ENCODE data around the gene TNIP2. TPM values are rescaled to one million over a fixed set of nuclear protein-coding genes. Genes with fewer than 3 reads are reported as not detected.

The TNIP2 gene
- total RNA-seq, 1 experiment from 2014 or later: 35.8 TPM

- POLR2A ChIA-PET: no interaction called here
- no TSS peak for BruUV-seq (replicated peaks)
- H3K4me1 Mint-ChIP-seq (ENCODE audit: low read depth, unreplicated experiment): peaks cover 7% of the 10 kb centered on the region
- H3K27ac Mint-ChIP-seq (ENCODE audit: unreplicated experiment): peak overlapping the region; percentile 63
- Histone ChIP-seq H3K4me1 (peaks cover 17% of the 10 kb centered on the region), H3K27me3 (replicated peaks; ENCODE audit: control insufficient read depth, insufficient read depth, low read length) (no peaks in the 10 kb centered on the region), H3K4me3 (ENCODE audit: low read depth, low read length) (no peak overlapping the region), H3K36me3 (ENCODE audit: control insufficient read depth, insufficient read depth, low read length) (no peaks in the 10 kb centered on the region), H3K9me3 (no peaks in the 10 kb centered on the region)
- intact Hi-C loops (cut with micrococcal nuclease; ENCODE audit: unreplicated experiment): no loop called here
- no peaks in the 10 kb centered on the region for H3K36me3 Mint-ChIP-seq (ENCODE audit: insufficient read depth, unreplicated experiment)
- CTCF ChIA-PET: no interaction called here
- H3K4me3 Mint-ChIP-seq (ENCODE audit: unreplicated experiment): no peak overlapping the region
- no peak for DNase-seq
- TF ChIP-seq, protein P1, sequence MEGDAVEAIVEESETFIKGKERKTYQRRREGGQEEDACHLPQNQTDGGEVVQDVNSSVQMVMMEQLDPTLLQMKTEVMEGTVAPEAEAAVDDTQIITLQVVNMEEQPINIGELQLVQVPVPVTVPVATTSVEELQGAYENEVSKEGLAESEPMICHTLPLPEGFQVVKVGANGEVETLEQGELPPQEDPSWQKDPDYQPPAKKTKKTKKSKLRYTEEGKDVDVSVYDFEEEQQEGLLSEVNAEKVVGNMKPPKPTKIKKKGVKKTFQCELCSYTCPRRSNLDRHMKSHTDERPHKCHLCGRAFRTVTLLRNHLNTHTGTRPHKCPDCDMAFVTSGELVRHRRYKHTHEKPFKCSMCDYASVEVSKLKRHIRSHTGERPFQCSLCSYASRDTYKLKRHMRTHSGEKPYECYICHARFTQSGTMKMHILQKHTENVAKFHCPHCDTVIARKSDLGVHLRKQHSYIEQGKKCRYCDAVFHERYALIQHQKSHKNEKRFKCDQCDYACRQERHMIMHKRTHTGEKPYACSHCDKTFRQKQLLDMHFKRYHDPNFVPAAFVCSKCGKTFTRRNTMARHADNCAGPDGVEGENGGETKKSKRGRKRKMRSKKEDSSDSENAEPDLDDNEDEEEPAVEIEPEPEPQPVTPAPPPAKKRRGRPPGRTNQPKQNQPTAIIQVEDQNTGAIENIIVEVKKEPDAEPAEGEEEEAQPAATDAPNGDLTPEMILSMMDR (IDR thresholded peaks at IDR 0.05; ENCODE audit: insufficient read depth in 1 of 2, low read depth in 1 of 2, low read length in 1 of 2, severe bottlenecking in 1 of 2, unreplicated experiment in 1 of 2): no peak
- H3K27me3 Mint-ChIP-seq (ENCODE audit: insufficient read depth, unreplicated experiment): no peaks in the 10 kb centered on the region
- H3K9me3 Mint-ChIP-seq (ENCODE audit: unreplicated experiment): peaks cover 6% of the 10 kb centered on the region
These were observed 5.9 kb upstream of the TNIP2 start for GRCh38 chr4:2762048-2762447.

DNA sequence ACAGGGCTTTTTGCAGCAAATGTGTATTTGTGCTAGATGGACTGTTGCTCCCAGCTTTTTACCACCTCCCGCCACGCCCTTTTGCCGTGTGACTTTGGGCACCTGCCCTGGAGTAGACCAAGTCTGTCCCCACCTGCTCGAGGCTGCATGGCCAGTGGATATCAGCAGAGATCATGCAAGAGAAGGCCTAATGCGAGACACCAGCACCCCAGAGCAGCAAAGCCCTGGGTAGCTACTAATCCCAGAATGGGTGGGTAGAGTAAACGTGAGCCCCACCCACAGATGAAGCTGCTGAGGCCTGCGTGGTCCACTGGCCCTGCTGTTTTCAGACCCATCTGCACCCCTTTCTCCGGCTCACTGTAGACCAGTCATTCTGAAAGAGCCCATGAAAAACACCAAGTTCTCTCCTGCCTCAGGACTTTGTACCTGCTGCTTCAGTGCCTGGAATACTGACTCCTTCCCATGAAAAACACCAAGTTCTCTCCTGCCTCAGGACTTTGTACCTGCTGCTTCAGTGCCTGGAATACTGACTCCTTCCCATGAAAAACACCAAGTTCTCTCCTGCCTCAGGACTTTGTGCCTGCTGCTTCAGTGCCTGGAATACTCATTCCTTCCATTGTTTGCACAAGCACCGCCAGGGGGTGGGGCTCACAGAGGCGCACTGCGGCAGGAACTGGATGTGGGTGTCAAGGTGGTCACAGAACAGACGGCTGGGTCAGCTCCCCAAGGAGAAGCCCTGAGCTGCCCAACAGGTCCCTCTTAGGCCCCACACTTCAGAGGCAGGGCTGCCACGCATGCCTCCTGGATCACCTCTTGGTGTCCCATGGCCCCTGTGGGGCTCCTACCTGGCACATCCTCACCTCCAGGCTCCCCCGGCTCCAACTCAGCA is 5.1 kb upstream of the TNIP2 start:
- ChIA-PET POLR2A (no interaction called here), CTCF (no interaction called here)
- no peak overlapping the region for H3K4me3 Mint-ChIP-seq (ENCODE audit: unreplicated experiment)
- intact Hi-C loops (cut with micrococcal nuclease; ENCODE audit: unreplicated experiment): no loop called here
- no peaks in the 10 kb centered on the region for H3K9me3 Mint-ChIP-seq (ENCODE audit: unreplicated experiment)
- H3K27me3 Mint-ChIP-seq (ENCODE audit: insufficient read depth, unreplicated experiment): no peaks in the 10 kb centered on the region
- BruUV-seq (replicated peaks): no TSS peak
- TF ChIP-seq, protein P1 (IDR thresholded peaks at IDR 0.05; ENCODE audit: insufficient read depth in 1 of 2, low read depth in 1 of 2, low read length in 1 of 2, severe bottlenecking in 1 of 2, unreplicated experiment in 1 of 2): peak in 1 of 2 experiments; percentile 10
- Histone ChIP-seq H3K4me3 (ENCODE audit: low read depth, low read length) (no peak overlapping the region), H3K36me3 (ENCODE audit: control insufficient read depth, insufficient read depth, low read length) (no peaks in the 10 kb centered on the region), H3K9me3 (no peaks in the 10 kb centered on the region), H3K27me3 (replicated peaks; ENCODE audit: control insufficient read depth, insufficient read depth, low read length) (no peaks in the 10 kb centered on the region), H3K4me1 (peaks cover 22% of the 10 kb centered on the region)
- DNase-seq: peak; percentile 42 to 79
- peak overlapping the region; percentile 63 for H3K27ac Mint-ChIP-seq (ENCODE audit: unreplicated experiment)
- no peaks in the 10 kb centered on the region for H3K36me3 Mint-ChIP-seq (ENCODE audit: insufficient read depth, unreplicated experiment)
- peaks cover 7% of the 10 kb centered on the region for H3K4me1 Mint-ChIP-seq (ENCODE audit: low read depth, unreplicated experiment)

DNA sequence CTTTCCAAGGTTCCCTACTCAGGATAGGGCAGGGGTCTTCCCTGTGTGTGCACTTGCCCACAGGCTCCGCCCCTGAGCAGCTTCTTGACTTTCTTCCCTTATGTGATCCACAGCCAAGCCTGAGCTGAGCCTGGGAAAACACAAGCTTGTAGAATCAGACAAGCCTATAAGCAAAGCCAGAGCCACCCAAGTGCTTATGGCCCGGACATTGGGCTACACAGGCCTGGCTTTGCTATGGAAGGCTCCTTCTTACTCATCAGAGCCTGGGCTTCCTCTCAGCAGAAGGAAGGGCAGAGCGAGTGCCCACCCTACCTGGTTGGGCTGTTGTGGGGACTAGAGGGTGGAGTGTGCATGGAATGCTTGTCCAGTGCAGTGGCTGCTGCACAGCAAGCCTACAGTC is 1.3 kb upstream of the TNIP2 start:
- H3K27me3 Mint-ChIP-seq (ENCODE audit: insufficient read depth, unreplicated experiment): no peaks in the 10 kb centered on the region
- H3K27ac Mint-ChIP-seq (ENCODE audit: unreplicated experiment): no peak overlapping the region
- Histone ChIP-seq H3K36me3 (ENCODE audit: control insufficient read depth, insufficient read depth, low read length) (no peaks in the 10 kb centered on the region), H3K9me3 (no peaks in the 10 kb centered on the region), H3K27me3 (replicated peaks; ENCODE audit: control insufficient read depth, insufficient read depth, low read length) (no peaks in the 10 kb centered on the region), H3K4me3 (ENCODE audit: low read depth, low read length) (no peak overlapping the region), H3K4me1 (peaks cover 30% of the 10 kb centered on the region)
- H3K4me3 Mint-ChIP-seq (ENCODE audit: unreplicated experiment): no peak overlapping the region
- no peak for DNase-seq
- H3K4me1 Mint-ChIP-seq (ENCODE audit: low read depth, unreplicated experiment): peaks cover 15% of the 10 kb centered on the region
- no peaks in the 10 kb centered on the region for H3K36me3 Mint-ChIP-seq (ENCODE audit: insufficient read depth, unreplicated experiment)
- TF ChIP-seq, protein P1 (IDR thresholded peaks at IDR 0.05; ENCODE audit: insufficient read depth in 1 of 2, low read depth in 1 of 2, low read length in 1 of 2, severe bottlenecking in 1 of 2, unreplicated experiment in 1 of 2): no peak
- POLR2A ChIA-PET: no interaction called here
- CTCF ChIA-PET: no interaction called here
- intact Hi-C loops (cut with micrococcal nuclease; ENCODE audit: unreplicated experiment): no loop called here
- BruUV-seq (replicated peaks): no TSS peak
- H3K9me3 Mint-ChIP-seq (ENCODE audit: unreplicated experiment): no peaks in the 10 kb centered on the region
